Left renal cortex interstitium (tissue), 4 donors: ENCODE data around the gene GTF2I. TPM values are rescaled to one million over a fixed set of nuclear protein-coding genes. Genes with fewer than 3 reads are reported as not detected.
"Not testable (repeated sequence)": the region's sequence is repeated elsewhere in the genome, so short reads cannot be mapped to it uniquely, and the experiment has no call there.

ENCODE experiments used
- DNase-seq, 4 donors: peaks; one replicate each; pipeline ENCODE4 v3.0.0-alpha.2; 2013; ENCODE audit warnings: low read depth in 4 of 4, low spot score in 2 of 4, missing footprints in 1 of 4
- polyA plus RNA-seq, 4 donors: library from polyadenylated mRNA; unstranded; fragments of 120-200 nt; gene quantifications; one replicate each; pipeline ENCODE4 v1.2.1, GENCODE V29; 2013; ENCODE audit not compliant: insufficient read length in 4 of 4

The GTF2I gene
- polyA plus RNA-seq, 4 donors: 272 to 521 (median 366) TPM

DNA sequence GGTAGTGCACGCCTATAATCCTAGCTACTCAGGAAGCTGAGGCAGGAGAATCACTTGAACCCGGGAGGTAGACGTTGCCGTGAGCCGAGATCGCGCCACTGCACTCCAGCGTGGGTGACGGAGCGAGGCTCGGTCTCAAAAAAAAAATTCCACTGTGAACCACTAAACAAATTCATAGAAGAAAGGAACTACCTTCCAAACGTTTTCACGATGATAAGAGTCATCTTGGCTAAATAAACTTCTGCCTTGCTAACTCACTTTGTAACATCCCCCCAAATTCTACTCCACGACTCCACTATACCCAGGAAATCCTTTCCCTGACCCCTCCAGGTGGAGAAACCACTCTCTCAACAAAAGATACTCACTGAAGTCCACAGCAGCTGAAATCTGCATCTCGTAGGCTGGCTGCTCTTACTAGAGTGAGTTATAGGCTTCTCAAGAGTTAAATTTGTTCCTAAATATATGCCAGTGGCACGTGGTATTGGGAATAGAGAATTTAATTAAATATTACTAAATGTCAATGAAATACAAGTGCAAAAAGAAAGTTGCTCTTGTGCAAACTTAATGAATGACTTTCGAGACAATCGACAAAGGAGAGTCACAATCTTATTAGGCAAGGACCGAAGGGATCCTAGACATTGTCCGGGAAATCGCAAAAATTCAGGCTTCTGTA lies 1.6 kb upstream of the GTF2I start:
- DNase-seq: no peak

GRCh38 chr7:74656441-74656836 lies 1.1 kb upstream of the GTF2I start:
- peak in 1 of 4 donors; percentile 58 for DNase-seq

GRCh38 chr7:74656837-74657691 lies 454 bp upstream of the GTF2I start:
- DNase-seq: peak; percentile 86 to 95 (median 94)

DNA sequence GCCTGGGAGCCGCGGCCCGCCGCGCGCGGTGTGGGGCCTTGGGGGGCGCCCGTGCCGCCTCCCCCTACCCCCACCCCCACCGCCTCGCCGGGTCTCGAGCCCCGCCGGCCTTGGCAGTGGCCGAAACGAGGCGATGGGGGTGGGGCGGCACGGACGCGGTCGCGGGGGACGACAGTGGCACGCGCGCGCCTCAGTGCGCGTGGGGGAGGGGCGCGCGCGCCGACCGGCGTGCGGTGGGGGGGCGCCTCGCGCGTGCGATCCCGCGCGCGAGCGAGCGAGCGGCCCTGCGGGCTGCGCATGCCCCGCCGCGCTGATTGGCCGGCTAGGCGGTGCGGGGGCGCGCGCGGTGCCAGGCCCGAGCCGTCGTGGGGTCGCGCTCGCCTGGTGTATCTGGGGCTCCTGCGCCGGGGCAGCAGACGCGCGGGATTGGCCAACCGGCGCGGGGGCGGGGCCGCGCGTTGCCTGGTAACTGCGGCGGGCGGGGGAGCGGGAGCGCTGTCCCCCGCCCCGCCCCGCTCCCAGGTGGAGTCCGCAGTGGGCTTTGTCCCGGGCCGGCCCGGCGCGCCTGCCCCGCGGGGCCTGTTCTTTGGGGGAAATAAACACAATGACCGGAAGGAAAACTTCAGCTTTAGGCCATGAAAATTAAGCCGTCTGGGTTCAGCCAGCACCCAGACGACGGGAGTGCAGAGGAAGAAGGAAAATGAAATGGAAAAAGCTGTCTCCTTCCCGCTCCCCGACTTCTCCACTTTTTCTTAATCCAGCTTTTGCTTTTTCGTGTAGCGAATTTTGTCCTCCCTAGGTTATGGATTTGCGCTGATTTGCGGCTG lies 873 bp downstream of the GTF2I start:
- peak in 3 of 4 donors; percentile 76 to 81 (median 81) for DNase-seq

- not testable (repeated sequence) for DNase-seq
Measured at GRCh38 chr7:74660202-74660601, 2.7 kb downstream of the GTF2I start.

DNA sequence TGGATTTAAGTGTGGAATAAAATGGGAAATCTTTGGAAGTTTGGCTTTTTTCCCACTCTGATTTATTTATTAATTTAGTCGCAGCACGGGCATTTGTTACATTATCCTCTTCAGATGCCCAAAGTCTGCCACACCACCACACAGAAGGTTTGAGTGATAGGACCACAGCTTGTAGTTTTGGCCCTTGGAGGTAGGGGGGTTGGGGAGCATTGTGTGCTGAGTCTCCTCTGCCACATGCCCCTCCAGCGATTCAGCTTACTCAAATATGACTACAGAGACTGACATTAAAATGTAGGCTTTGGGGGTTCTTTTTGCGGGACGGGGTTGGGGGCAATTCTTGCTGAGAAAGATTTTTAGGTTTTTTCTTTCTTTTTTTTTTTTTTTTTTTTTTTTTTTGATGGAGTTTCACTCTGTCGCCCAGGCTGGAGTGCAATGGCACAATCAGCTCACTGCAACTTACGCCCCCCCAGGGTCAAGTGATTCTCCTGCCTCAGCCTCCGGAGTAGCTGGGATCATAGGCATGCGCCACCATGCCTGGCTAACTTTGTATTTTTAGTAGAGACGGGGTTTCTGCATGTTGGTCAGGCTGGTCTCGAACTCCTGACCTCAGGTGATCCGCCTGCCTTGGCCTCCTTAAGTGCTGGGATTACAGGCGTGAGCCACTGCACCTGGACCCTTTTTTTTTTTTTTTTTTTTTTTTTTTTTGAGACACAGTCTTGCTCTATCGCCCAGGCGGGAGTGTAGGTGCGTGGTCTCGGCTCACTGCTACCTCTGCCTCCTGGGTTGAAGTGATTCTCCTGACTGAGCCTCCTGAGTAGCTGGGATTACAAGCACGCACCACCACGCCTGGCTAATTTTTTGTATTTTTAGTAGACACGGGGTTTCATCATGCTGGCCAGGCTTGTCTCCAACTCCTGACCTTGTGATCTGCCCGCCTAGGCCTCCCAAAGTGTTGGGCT lies 4.6 kb downstream of the GTF2I start:
- DNase-seq: not testable (repeated sequence)

- DNase-seq: no peak
Measured at GRCh38 chr7:74665296-74665938, 7.9 kb downstream of the GTF2I start.

DNA sequence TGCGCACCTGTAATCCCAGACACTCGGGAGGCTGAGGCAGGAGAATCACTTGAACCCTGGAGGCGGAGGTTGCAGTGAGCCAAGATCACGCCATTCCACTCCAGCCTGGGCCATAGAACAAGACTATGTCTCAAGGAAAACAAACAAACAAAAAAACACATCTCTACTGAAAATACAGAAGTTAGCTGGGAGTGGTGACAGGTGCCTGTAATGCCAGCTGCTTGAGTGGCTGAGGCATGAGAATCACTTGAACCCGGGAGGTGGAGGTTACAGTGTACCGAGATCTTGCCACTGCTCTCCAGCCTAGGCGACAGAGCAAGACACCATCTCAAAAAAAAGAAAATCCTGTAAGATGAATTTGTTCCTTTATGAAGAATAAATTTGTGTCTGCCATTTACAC lies 9.5 kb downstream of the GTF2I start:
- not testable (repeated sequence) for DNase-seq

GRCh38 chr7:74667520-74667919 lies 10.0 kb downstream of the GTF2I start:
- not testable (repeated sequence) for DNase-seq

DNA sequence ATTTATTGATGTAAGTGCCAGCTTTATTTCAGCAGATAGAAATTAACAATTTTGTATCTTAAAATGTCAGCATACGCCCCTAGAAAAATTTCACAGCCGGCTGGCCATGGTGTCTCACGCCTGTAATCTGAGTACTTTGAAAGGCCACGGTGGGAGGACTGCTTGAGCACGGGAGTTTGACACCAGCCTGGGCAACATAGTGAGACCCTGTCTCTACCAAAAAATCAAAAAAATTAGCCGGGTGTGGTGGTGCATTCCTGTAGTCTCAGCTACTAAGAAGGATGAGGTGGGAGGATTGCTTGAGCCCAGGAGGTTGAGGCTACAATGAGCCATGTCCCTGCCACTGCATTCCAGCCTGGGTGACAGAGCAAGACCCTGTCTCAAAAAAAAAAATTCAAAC lies 14.1 kb downstream of the GTF2I start:
- DNase-seq: no peak

GRCh38 chr7:74672343-74672915 lies 14.9 kb downstream of the GTF2I start:
- no peak for DNase-seq

- no peak for DNase-seq
Measured at GRCh38 chr7:74674166-74674565, 16.6 kb downstream of the GTF2I start.

DNA sequence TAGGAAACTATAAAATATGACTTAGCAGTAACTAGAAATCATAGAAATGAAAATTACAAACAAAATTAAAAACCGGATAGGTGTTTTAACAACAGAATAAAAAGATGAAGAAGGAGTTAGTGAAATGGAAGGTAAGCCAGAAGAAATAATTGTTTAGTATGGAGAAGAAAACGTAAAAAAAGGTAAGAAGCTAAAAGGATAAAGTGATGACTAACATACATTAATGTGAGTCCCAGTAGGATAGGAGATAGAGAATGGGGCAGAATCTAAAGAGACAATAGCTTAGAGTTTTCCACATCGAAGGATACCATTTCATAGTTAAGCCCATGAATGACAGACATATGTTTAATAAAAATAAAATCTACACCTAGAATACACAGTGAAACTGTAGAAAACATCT lies 25.3 kb downstream of the GTF2I start:
- DNase-seq: no peak

DNA sequence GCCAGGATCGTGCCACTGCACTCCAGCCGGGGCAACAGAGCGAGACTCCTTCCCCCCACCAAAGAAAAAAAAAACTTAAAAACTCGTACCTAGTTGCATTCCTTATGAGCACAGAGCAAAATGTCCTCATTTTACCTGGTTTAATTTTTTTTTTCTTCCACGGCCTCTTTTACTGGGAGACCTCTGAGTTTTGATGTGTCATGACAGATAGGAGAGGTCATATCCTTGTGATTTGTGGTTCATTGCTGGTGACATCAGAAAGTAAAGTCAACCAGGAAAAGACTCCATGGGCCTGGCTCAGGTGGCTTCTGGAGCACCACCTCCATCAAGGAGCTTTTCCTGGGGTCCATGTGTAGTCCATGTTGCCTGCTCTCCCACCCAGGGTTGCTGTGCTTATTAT lies 26.3 kb downstream of the GTF2I start:
- DNase-seq: no peak

GRCh38 chr7:74684473-74684872 lies 27.0 kb downstream of the GTF2I start:
- no peak for DNase-seq

GRCh38 chr7:74684921-74685320 lies 27.4 kb downstream of the GTF2I start:
- DNase-seq: no peak

GRCh38 chr7:74690474-74690873 lies 33.0 kb downstream of the GTF2I start:
- DNase-seq: no peak

DNA sequence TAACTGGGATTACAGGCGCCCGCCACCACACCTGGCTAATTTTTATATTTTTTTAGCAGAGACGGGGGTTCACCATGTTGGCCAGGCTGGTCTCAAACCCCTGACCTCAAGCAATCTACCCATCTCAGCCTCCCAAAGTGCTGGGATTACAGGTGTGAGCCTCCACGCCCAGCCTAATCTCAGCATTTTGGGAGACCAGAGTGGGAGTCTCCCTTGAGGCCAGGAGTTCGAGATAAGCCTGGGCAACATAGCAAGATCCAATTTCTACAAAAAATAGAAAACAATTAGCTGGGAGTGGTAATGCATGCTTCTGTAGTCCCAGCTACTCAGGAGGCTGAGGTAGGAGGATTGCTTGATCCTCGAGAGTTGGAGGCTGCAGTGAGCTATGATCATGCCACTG lies 46.9 kb downstream of the GTF2I start:
- not testable (repeated sequence) for DNase-seq

GRCh38 chr7:74707238-74707637 lies 49.7 kb downstream of the GTF2I start:
- DNase-seq: no peak
